IPS DF 6.9 (cell line): ENCODE results near the gene PCNA.

Experiments
- DNase-seq: peaks from one replicate; pipeline ENCODE4 v3.0.0-alpha.2; 2013; ENCODE audit warnings: low read depth, low spot score
- H3K27ac ChIP-seq: one replicate; pipeline ENCODE4 v1.5.1; 2013; ENCODE audit warnings: low read length, control low read depth
- H3K27me3 ChIP-seq: 2 replicates; pipeline ENCODE4 v1.6.1; 2013; ENCODE audit warnings: mild to moderate bottlenecking, low read length; ENCODE audit not compliant: control insufficient read depth, insufficient read depth
- H3K36me3 ChIP-seq: 2 replicates; pipeline ENCODE4 v1.6.1; 2013; ENCODE audit warnings: low read length; ENCODE audit not compliant: control insufficient read depth, insufficient read depth
- H3K4me1 ChIP-seq: 2 replicates; pipeline ENCODE4 v1.6.1; 2013; ENCODE audit warnings: low read length; ENCODE audit not compliant: control insufficient read depth, insufficient read depth
- H3K4me3 ChIP-seq: 2 replicates; pipeline ENCODE4 v1.5.1; 2013; ENCODE audit warnings: mild to moderate bottlenecking, low read length
- H3K9me3 ChIP-seq: 2 replicates; pipeline ENCODE4 v1.6.1; 2013; ENCODE audit warnings: low read length, inconsistent platforms; ENCODE audit not compliant: control insufficient read depth, insufficient read depth
- WGBS: extraction: QIAGEN DNeasy Blood & Tissue Kit; methylation state at CpG from one replicate; pipeline ENCODE4 v1.1.7; 2013; ENCODE audit warnings: mixed read lengths, missing lambda C conversion rate; ENCODE audit not compliant: insufficient read length, insufficient coverage; 5-methylcytosine and 5-hydroxymethylcytosine counted together

The PCNA gene

GRCh38 chr20:5153612-5154542 is 34.1 kb upstream of the PCNA start:
- H3K4me3 ChIP-seq = no peak overlapping the region
- WGBS = no CpG with 5 or more reads among the region's 5 CpGs

GRCh38 chr20:5153152-5153467 is 33.4 kb upstream of the PCNA start:
- no peak for DNase-seq
- Histone ChIP-seq H3K4me1 (peaks cover 2% of the 10 kb centered on the region; the same call in 1 of the 2 replicates), H3K36me3 (no peaks in the 10 kb centered on the region), H3K27me3 (no peaks in the 10 kb centered on the region), H3K9me3 (no peaks in the 10 kb centered on the region; the same call in 1 of the 2 replicates), H3K27ac (no peak overlapping the region), H3K4me3 (no peak overlapping the region)
- no CpG with 5 or more reads among the region's 3 CpGs for WGBS

More at GRCh38 chr20:5153612-5154542, 34.1 kb upstream of the PCNA start:
- H3K4me1 ChIP-seq = peaks cover 2% of the 10 kb centered on the region; the same call in 1 of the 2 replicates
- no peaks in the 10 kb centered on the region for H3K27me3 ChIP-seq
- no peak for DNase-seq
- no peak overlapping the region for H3K27ac ChIP-seq
- H3K36me3 ChIP-seq = no peaks in the 10 kb centered on the region
- no peaks in the 10 kb centered on the region; the same call in 1 of the 2 replicates for H3K9me3 ChIP-seq

DNA sequence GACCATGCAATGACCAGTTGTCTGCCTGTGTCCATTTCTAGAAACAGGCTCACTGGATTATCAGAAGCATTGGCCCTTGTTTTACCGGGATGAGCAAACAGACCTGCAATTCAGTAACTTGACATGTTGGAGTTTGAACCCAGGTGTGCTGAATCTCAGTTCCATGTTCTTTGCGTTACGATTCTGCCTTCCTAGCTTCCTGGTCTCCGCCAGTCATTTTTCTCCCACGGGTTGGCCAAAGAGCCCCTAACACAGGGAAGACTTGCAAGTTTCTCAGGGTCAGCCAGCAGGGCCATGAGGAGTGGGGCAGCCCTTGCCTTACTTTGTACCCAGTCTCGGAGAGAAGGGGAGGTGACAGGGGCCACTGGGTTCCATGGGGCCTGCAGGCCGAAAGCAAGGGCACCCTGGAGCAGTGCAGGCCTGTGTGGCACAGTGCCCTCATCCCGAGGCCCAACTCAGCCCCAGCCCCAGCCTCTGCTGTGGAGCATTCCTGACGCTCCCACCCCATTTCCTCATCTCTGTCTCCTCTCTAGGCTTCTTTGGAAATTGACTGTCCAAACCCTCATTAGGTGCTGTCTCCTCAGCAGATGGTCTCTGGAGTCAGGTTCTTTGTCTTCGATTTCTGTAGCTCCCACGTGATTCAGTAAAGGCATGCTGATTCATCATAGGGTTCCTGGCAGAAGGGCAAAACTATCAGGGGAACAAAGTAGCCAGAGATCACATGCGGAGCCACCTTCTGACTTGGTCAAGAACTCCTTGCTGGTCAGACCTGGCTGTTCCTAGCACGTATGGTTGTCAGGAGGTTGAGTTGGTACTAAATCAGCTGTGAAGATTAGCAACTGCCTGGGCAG is 30.7 kb upstream of the PCNA start:
- Histone ChIP-seq H3K36me3 (no peaks in the 10 kb centered on the region), H3K4me3 (no peak overlapping the region), H3K9me3 (no peaks in the 10 kb centered on the region; the same call in 1 of the 2 replicates), H3K27ac (no peak overlapping the region), H3K27me3 (no peaks in the 10 kb centered on the region), H3K4me1 (peaks cover 2% of the 10 kb centered on the region; the same call in 1 of the 2 replicates)
- no peak for DNase-seq
- no CpG with 5 or more reads among the region's 13 CpGs for WGBS

- H3K4me1 ChIP-seq = peaks cover 2% of the 10 kb centered on the region; the same call in 1 of the 2 replicates
Measured at GRCh38 chr20:5149892-5150225, 30.1 kb upstream of the PCNA start.

DNA sequence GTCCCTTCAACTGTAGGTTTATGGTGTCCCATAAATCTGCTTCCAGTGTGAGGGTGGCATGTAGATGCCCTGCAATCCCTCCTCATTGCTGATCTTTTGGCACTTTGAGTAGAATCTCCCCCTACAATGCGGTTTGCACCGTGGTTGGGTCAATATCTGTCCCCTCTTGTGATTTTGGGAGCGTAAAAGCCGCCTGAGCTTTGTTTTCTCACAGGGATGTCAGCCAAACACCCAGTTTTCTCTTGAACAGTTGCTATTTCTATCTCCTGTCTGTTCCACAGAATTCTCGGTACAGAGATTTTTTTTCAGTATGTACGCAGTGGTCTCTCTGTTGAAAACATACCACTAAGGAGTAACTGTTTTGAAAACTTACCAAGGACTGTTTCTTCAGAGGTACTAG is 28.8 kb upstream of the PCNA start:
- no peak for DNase-seq
- Histone ChIP-seq H3K4me1 (peaks cover 2% of the 10 kb centered on the region; the same call in 1 of the 2 replicates), H3K36me3 (no peaks in the 10 kb centered on the region), H3K4me3 (no peak overlapping the region), H3K27ac (no peak overlapping the region), H3K9me3 (no peaks in the 10 kb centered on the region; the same call in 1 of the 2 replicates), H3K27me3 (no peaks in the 10 kb centered on the region)
- no CpG with 5 or more reads among the region's 6 CpGs for WGBS

More at GRCh38 chr20:5149892-5150225, 30.1 kb upstream of the PCNA start:
- Histone ChIP-seq H3K4me3 (no peak overlapping the region), H3K36me3 (no peaks in the 10 kb centered on the region), H3K9me3 (no peaks in the 10 kb centered on the region; the same call in 1 of the 2 replicates), H3K27me3 (no peaks in the 10 kb centered on the region), H3K27ac (no peak overlapping the region)
- DNase-seq = no peak
- WGBS = no CpG with 5 or more reads among the region's 3 CpGs

- no peak for DNase-seq
Measured at GRCh38 chr20:5146871-5147592, 27.3 kb upstream of the PCNA start.

DNA sequence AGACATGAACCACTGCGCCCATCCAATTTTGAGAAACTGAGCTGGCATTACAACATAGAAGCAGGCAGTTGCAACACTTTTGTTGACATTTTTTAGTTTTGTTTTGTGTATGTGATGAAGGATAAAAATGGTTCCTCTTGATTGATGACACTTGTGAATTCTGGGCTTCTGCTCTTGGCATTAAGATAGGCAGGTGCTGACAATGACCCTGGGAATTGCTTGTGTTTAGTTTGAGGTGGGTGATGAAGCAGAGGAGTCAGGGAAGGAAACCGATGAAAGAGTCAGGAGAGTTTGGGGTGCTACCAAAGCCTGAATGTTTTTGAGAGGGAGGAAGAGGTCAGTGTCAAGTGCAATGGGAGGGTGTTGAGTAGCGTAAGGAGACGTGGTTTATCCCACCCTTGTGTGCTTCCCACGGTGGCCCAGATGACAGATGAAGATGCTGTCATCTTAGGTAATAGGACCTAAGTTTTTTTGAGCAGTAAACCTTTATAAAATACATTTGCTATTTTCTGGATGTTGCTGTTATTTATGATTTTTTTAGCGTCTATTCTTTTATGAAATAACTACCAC is 26.4 kb upstream of the PCNA start:
- Histone ChIP-seq H3K36me3 (no peaks in the 10 kb centered on the region), H3K9me3 (no peaks in the 10 kb centered on the region; the same call in 1 of the 2 replicates), H3K27ac (no peak overlapping the region), H3K4me3 (no peak overlapping the region), H3K4me1 (peaks cover 2% of the 10 kb centered on the region; the same call in 1 of the 2 replicates), H3K27me3 (no peaks in the 10 kb centered on the region)
- WGBS = no CpG with 5 or more reads among the region's 6 CpGs
- no peak for DNase-seq

More at GRCh38 chr20:5146871-5147592, 27.3 kb upstream of the PCNA start:
- peaks cover 2% of the 10 kb centered on the region; the same call in 1 of the 2 replicates for H3K4me1 ChIP-seq
- no peak overlapping the region for H3K27ac ChIP-seq
- H3K27me3 ChIP-seq = no peaks in the 10 kb centered on the region
- H3K9me3 ChIP-seq = no peaks in the 10 kb centered on the region; the same call in 1 of the 2 replicates
- no peaks in the 10 kb centered on the region for H3K36me3 ChIP-seq
- H3K4me3 ChIP-seq = no peak overlapping the region
- no CpG with 5 or more reads among the region's 2 CpGs for WGBS

DNA sequence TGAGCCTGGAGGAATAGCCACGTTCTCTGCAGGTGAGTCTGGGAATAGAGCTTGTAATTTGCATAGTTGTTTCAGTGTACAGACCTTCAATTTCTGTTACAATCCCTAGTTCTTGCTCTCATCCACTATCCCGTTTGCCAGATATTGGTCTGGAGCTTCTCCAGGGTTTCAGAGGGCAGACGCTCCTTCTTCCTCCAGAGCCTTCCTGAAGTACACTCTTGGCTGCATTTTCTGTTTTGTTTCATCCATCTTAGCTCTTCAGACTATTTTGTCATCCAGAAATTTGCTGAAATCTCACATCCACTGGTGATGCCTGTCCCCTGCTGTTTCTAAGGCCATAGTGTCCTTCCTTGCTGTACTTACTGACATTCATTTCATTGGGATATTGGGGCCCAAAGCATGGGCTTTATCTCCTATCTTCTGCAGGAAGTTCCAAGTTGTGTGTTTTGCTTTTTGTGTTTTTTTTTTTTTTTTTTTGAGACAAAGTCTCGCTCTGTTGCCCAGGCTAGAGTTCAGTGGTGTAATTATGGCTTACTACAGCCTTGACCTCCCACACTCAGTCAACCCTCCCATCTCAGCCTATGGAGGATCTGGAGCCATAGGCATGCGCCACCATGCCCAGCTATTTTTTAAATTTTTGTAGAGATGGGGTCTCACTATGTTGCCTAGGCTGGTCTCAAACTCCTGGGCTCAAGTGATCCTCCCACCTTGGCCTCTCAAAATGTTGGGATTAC is 25.8 kb upstream of the PCNA start:
- no peak overlapping the region for H3K27ac ChIP-seq
- no peaks in the 10 kb centered on the region for H3K36me3 ChIP-seq
- H3K4me1 ChIP-seq = no peaks in the 10 kb centered on the region
- no peak for DNase-seq
- H3K4me3 ChIP-seq = no peak overlapping the region
- WGBS = no CpG with 5 or more reads among the region's 5 CpGs
- no peaks in the 10 kb centered on the region for H3K27me3 ChIP-seq
- H3K9me3 ChIP-seq = no peaks in the 10 kb centered on the region

DNA sequence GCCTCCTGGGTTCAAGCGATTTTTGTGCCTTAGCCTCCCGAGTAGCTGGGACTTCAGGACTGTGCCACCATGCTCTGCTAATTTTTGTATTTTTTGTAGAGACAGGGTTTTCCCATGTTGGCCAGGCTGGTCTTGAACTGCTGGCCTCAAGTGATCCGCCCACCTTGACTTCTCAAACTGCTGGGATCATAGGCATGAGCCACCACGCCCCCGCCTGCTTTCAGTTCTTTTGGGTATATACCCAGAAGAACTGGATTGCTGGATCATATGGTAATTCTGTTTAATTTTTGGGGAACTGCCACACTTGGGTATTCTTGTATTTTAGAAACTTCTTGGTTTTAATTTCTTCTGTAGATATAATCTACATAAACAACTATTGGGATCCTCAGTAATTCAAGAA is 24.1 kb upstream of the PCNA start:
- H3K27me3 ChIP-seq = no peaks in the 10 kb centered on the region
- no peak overlapping the region for H3K27ac ChIP-seq
- H3K36me3 ChIP-seq = no peaks in the 10 kb centered on the region
- WGBS = no CpG with 5 or more reads among the region's 5 CpGs
- no peaks in the 10 kb centered on the region for H3K9me3 ChIP-seq
- H3K4me1 ChIP-seq = no peaks in the 10 kb centered on the region
- no peak for DNase-seq
- H3K4me3 ChIP-seq = no peak overlapping the region
